Measurements from ENCODE around the gene SHISA5.
"Not testable (repeated sequence)": the region's sequence is repeated elsewhere in the genome, so short reads cannot be mapped to it uniquely, and the experiment has no call there.

The SHISA5 gene

DNA sequence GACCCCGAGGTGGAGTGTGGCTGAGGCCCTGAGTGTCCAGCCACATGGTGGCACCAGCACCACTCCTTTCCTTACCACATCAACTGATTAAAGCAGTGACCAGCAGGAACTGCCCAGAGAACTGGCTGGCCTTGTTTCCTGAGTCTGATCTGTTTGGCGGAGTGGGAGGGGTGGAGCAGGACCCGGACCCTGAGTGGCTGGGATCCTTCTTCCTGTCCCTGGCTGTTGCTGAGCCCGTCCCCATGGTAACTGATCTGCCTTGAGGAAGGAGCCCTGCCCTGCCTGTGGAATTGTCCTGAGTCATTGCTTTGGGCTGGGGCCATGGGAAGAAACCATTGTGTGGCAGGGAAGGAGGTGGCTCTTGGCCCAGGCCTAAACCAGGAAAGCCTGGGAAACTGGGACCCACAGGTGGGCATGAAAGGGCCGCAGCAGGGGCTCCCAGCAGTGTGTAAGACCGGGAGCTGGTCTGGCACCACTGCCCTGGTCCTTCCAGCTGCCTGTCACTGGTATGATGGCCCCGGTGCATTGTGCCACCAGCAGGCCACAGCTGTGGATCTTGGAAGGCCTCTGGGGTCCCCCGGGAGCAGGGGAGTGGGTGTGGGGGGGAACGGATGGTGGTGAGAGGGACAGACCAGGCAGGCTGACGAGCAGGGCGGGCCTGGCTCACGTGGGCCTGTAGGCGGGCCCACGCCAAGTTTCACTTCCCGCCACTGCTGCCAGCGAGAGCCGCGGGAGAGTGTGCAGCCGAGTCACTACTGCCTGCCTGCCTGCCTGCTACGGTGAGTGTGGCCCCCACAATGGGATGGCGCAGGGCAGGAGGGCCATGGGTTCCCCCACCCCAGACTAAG is 38.2 kb downstream of the SHISA5 start:
- H3K4me1 Mint-ChIP-seq (ENCODE audit: low read depth) = peaks cover 46% of the 10 kb centered on the region
- peaks cover 42% of the 10 kb centered on the region for H3K36me3 Mint-ChIP-seq (ENCODE audit: low read depth)
- H3K27me3 Mint-ChIP-seq (ENCODE audit: low read depth) = no peaks in the 10 kb centered on the region
- peak overlapping the region; percentile 95 for H3K27ac Mint-ChIP-seq
- H3K9me3 Mint-ChIP-seq = no peaks in the 10 kb centered on the region
- peak overlapping the region; percentile 93 for H3K4me3 Mint-ChIP-seq

DNA sequence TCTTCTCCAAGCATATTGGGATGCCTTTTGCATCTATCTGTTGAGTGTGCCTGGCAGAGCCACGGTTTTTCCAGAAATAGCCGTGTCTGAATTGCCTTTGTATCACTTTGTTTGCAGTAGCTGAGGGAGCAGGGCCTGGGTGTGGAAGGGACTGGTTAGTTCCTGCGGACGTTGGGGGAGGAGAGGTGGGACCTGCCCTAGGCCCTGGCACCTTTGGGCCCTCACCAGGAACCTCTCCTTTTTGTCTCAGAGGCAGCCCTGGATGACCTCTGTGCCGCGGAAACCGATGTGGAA is 38.8 kb downstream of the SHISA5 start:
- peak overlapping the region; percentile 93 for H3K4me3 Mint-ChIP-seq
- no peaks in the 10 kb centered on the region for H3K27me3 Mint-ChIP-seq (ENCODE audit: low read depth)
- H3K36me3 Mint-ChIP-seq (ENCODE audit: low read depth) = peaks cover 46% of the 10 kb centered on the region
- no peaks in the 10 kb centered on the region for H3K9me3 Mint-ChIP-seq
- peak overlapping the region; percentile 95 for H3K27ac Mint-ChIP-seq
- peaks cover 45% of the 10 kb centered on the region for H3K4me1 Mint-ChIP-seq (ENCODE audit: low read depth)

- Mint-ChIP-seq H3K27ac (peak overlapping the region; percentile 31), H3K36me3 (ENCODE audit: low read depth) (peaks cover 45% of the 10 kb centered on the region), H3K27me3 (ENCODE audit: low read depth) (no peaks in the 10 kb centered on the region), H3K4me1 (ENCODE audit: low read depth) (peaks cover 41% of the 10 kb centered on the region), H3K4me3 (no peak overlapping the region), H3K9me3 (no peaks in the 10 kb centered on the region)
These were observed 39.2 kb downstream of the SHISA5 start for GRCh38 chr3:48464713-48465221.

DNA sequence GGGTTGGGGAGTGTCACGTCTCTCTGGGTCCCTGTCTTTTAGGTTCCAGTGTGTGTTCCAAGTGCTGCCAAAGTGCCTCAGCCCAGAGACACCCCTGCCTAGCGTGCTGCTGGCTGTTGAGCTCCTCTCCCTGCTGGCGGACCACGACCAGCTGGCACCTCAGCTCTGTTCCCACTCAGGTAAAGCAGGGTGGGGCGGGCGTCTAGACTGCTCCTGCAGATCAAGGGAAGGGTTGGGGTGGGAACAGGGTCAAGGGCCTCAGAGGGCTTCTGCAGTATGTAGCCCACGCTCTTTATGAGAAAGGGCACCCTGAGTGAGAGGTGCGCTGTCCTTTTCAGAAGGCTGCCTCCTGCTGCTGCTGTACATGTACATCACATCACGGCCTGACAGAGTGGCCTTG is 40.3 kb downstream of the SHISA5 start:
- Mint-ChIP-seq H3K9me3 (no peaks in the 10 kb centered on the region), H3K4me3 (no peak overlapping the region), H3K27ac (peak overlapping the region; percentile 31), H3K36me3 (ENCODE audit: low read depth) (peaks cover 36% of the 10 kb centered on the region), H3K27me3 (ENCODE audit: low read depth) (no peaks in the 10 kb centered on the region), H3K4me1 (ENCODE audit: low read depth) (peaks cover 32% of the 10 kb centered on the region)

DNA sequence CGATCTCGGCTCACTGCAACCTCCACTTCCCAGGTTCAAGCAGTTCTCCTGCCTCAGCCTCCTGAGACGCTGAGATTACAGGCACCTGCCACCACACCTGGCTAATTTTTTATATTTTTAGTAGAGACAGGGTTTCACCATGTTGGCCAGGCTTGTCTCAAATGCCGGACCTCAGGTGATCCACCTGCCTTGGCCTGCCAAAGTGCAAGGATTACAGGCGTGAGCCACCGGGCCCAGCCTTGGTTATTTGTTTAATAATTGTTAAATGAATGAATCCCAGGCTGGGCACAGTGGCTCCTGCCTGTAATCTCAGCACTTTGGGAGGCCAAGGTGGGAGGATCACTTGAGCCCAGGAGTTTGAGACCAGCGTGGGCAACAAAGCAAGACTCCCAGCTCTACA is 42.2 kb downstream of the SHISA5 start:
- not testable (repeated sequence) for H3K4me3 Mint-ChIP-seq; H3K27ac Mint-ChIP-seq; H3K9me3 Mint-ChIP-seq; H3K27me3 Mint-ChIP-seq (ENCODE audit: low read depth)
- peaks cover 16% of the 10 kb centered on the region for H3K4me1 Mint-ChIP-seq (ENCODE audit: low read depth)
- peaks cover 26% of the 10 kb centered on the region for H3K36me3 Mint-ChIP-seq (ENCODE audit: low read depth)

GRCh38 chr3:48460517-48460902 is 43.5 kb downstream of the SHISA5 start:
- Mint-ChIP-seq H3K27ac (no peak overlapping the region), H3K36me3 (ENCODE audit: low read depth) (peaks cover 19% of the 10 kb centered on the region), H3K4me1 (ENCODE audit: low read depth) (peaks cover 9% of the 10 kb centered on the region), H3K27me3 (ENCODE audit: low read depth) (no peaks in the 10 kb centered on the region), H3K4me3 (no peak overlapping the region), H3K9me3 (no peaks in the 10 kb centered on the region)

GRCh38 chr3:48459773-48460516 is 44.0 kb downstream of the SHISA5 start:
- no peaks in the 10 kb centered on the region for H3K9me3 Mint-ChIP-seq
- no peak overlapping the region for H3K27ac Mint-ChIP-seq
- peaks cover 4% of the 10 kb centered on the region for H3K4me1 Mint-ChIP-seq (ENCODE audit: low read depth)
- no peaks in the 10 kb centered on the region for H3K27me3 Mint-ChIP-seq (ENCODE audit: low read depth)
- no peak overlapping the region for H3K4me3 Mint-ChIP-seq
- H3K36me3 Mint-ChIP-seq (ENCODE audit: low read depth) = peaks cover 21% of the 10 kb centered on the region

GRCh38 chr3:48459331-48459730 is 44.6 kb downstream of the SHISA5 start:
- H3K4me1 Mint-ChIP-seq (ENCODE audit: low read depth) = peaks cover 4% of the 10 kb centered on the region
- no peaks in the 10 kb centered on the region for H3K27me3 Mint-ChIP-seq (ENCODE audit: low read depth)
- no peaks in the 10 kb centered on the region for H3K9me3 Mint-ChIP-seq
- no peak overlapping the region for H3K27ac Mint-ChIP-seq
- peaks cover 26% of the 10 kb centered on the region for H3K36me3 Mint-ChIP-seq (ENCODE audit: low read depth)
- H3K4me3 Mint-ChIP-seq = no peak overlapping the region

DNA sequence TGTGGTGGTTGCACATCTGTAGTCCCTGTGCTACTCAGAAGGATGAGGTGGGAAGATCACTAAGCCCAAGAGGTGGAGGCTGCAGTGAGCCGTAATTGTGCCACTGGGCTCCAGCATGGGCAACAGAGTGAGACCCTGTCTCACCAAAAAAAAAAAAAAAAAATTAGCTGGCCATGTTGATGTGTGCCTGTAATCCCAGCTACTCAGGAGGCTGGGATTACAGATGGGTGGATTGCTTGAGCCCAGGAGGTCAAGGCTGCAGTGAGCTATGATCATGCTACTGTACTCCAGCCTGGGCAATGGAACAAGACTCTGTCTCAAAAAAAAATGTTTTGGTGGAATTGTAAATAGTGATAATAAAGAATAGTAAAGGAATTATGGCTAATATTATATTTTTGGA is 47.5 kb downstream of the SHISA5 start:
- H3K9me3 Mint-ChIP-seq = no peaks in the 10 kb centered on the region
- no peak overlapping the region for H3K4me3 Mint-ChIP-seq
- peaks cover 6% of the 10 kb centered on the region for H3K4me1 Mint-ChIP-seq (ENCODE audit: low read depth)
- H3K27me3 Mint-ChIP-seq (ENCODE audit: low read depth) = no peaks in the 10 kb centered on the region
- peaks cover 30% of the 10 kb centered on the region for H3K36me3 Mint-ChIP-seq (ENCODE audit: low read depth)
- H3K27ac Mint-ChIP-seq = no peak overlapping the region

DNA sequence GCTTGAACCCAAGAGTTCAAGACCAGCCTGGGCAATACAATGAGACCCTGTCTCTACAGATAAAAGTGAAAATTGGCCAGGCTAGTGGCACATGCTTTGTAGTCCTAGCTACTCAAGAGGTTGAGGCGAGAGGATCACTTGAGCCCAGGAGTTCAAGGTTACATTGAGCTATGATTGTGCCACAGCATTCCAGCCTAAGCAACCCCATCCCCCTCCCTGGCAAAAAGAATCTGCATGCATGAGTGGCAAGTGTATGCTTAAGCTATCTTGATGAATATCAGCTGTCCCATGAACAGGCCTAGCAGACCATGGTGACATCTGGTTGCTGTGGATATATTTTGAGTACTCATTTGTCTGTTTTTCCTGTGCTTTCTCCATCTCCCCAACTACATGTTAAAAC is 52.7 kb downstream of the SHISA5 start:
- no peaks in the 10 kb centered on the region for H3K27me3 Mint-ChIP-seq (ENCODE audit: low read depth)
- peaks cover 23% of the 10 kb centered on the region for H3K4me1 Mint-ChIP-seq (ENCODE audit: low read depth)
- H3K36me3 Mint-ChIP-seq (ENCODE audit: low read depth) = peaks cover 29% of the 10 kb centered on the region
- no peak overlapping the region for H3K27ac Mint-ChIP-seq
- H3K4me3 Mint-ChIP-seq = no peak overlapping the region
- no peaks in the 10 kb centered on the region for H3K9me3 Mint-ChIP-seq

DNA sequence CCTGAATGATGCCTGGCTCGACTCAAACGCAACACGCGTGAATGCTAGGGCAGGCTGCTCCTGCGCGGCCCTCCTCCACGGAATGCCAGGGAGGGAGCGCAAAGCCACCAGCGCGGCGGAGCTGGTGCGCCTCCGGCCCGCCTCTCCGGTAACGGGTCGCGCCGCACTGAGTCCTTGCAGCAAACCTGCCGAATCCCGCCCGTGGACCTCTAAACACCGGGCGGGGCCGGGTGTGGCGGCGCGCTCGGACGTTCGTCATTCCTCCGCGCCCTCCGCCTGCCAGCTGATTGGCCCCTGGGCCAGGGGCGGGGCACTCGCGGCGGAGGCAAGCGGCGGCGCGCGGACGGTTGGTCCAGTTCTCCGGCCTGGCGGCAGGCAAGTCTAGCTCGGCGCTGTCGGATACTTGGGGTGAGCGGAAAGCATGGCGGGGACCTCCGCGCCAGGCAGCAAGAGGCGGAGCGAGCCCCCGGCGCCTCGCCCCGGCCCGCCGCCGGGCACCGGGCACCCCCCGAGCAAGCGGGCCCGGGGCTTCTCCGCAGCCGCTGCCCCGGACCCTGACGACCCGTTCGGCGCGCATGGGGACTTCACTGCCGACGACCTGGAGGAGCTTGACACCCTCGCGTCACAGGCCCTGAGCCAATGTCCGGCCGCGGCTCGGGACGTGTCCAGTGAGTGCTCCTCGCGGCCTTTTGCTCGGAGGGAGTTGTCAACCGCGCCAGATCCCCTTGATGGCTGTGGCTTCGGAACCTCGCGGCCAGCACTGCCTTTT is 57.4 kb downstream of the SHISA5 start, which contains the start of gene ATRIP:
Gene ATRIP, plus strand, starts transcription at position 313 of the 769 bp plus-strand sequence. Its CDS starts 109 bp downstream, at position 422.
- Mint-ChIP-seq H3K4me3 (peak within 1 kb of the TSS; percentile 89), H3K36me3 (ENCODE audit: low read depth) (peaks cover 30% of the 10 kb centered on the region), H3K4me1 (ENCODE audit: low read depth) (peaks cover 39% of the 10 kb centered on the region), H3K27me3 (ENCODE audit: low read depth) (no peaks in the 10 kb centered on the region), H3K27ac (peak within 1 kb of the TSS; percentile 90), H3K9me3 (no peaks in the 10 kb centered on the region)

DNA sequence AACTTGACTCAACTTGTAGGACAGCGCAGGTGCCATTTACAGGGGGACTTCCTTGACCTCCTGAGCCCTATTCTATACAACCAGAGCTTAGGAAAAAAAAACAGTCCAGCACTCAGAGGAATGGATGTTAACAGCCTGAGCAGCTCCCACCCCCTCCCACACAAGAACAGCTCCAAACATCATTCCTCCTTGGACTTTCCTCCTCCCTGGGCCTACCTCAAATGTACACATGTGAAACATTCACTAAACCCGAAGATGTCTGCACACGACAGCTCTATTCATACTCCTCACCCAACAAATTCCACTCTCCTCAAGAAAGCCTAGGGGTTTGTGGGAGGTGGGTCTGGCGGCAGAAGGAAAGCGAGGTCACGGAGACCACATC is 57.9 kb downstream of the SHISA5 start:
- H3K27me3 Mint-ChIP-seq (ENCODE audit: low read depth) = no peaks in the 10 kb centered on the region
- H3K4me1 Mint-ChIP-seq (ENCODE audit: low read depth) = peaks cover 40% of the 10 kb centered on the region
- peak overlapping the region; percentile 90 for H3K27ac Mint-ChIP-seq
- H3K9me3 Mint-ChIP-seq = no peaks in the 10 kb centered on the region
- peak overlapping the region; percentile 89 for H3K4me3 Mint-ChIP-seq
- H3K36me3 Mint-ChIP-seq (ENCODE audit: low read depth) = peaks cover 32% of the 10 kb centered on the region

DNA sequence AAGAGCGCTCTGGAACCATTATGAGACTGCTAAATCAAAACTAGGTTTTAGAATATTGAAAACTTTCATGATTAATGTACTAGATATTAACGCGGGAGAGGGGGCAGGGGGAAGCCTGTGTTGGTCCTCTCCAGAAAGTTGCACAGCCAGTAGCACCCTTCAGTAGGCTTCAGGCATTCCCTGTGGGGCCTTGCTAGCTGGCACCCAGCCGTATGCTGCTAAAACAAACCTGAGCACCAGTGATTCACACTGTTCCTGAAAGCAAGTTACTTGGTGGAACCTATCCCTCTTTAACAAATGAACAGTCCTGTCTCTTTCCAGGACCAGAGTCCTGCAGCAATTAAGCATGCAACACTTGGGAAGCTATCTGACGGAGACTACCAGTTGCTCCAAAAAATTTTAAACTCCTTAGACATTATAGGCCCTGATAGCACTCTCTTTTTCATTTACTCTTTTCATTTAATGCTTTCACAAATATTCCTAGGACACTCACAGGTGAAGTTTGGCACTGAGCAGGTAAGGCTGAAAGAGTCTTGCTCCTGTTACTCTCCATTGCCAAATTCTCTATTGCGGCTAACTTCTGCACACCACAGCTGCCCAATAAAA is 58.6 kb downstream of the SHISA5 start:
- peaks cover 34% of the 10 kb centered on the region for H3K36me3 Mint-ChIP-seq (ENCODE audit: low read depth)
- H3K4me1 Mint-ChIP-seq (ENCODE audit: low read depth) = peaks cover 40% of the 10 kb centered on the region
- peak overlapping the region; percentile 89 for H3K4me3 Mint-ChIP-seq
- H3K27me3 Mint-ChIP-seq (ENCODE audit: low read depth) = no peaks in the 10 kb centered on the region
- H3K27ac Mint-ChIP-seq = peak overlapping the region; percentile 90
- no peaks in the 10 kb centered on the region for H3K9me3 Mint-ChIP-seq

- no peaks in the 10 kb centered on the region for H3K27me3 Mint-ChIP-seq (ENCODE audit: low read depth)
These were observed 62.0 kb downstream of the SHISA5 start for GRCh38 chr3:48441940-48442339.

More at GRCh38 chr3:48441940-48442339, 62.0 kb downstream of the SHISA5 start:
- Mint-ChIP-seq H3K4me3 (peak overlapping the region; percentile 100), H3K4me1 (ENCODE audit: low read depth) (peaks cover 31% of the 10 kb centered on the region), H3K36me3 (ENCODE audit: low read depth) (peaks cover 28% of the 10 kb centered on the region), H3K27ac (peak overlapping the region; percentile 54), H3K9me3 (no peaks in the 10 kb centered on the region)

Data from T-helper 1 cell treated with Interleukin-12 subunit alpha and Interleukin-12 subunit beta and Interleukin-4 antibody, amounts not matched to agents 30 μg/mL and 1 μg/mL, for 36 hours (primary cell).